AG09309 (cell line): ENCODE measurements around the gene MRM1.

Experiments
- DNase-seq: peaks from one replicate; pipeline ENCODE4 v3.0.0-alpha.2; 2010; ENCODE audit warnings: low read depth
- H3K4me3 ChIP-seq: 2 replicates; pipeline ENCODE4 v1.5.1; 2011; ENCODE audit warnings: mild to moderate bottlenecking, low read depth, low read length, moderate library complexity; ENCODE audit not compliant: control insufficient read depth
- CTCF ChIP-seq: IDR thresholded peaks from 2 replicates; pipeline ENCODE4 v1.5.1; 2011; ENCODE audit warnings: mild to moderate bottlenecking, low read depth, low read length, inconsistent platforms; ENCODE audit not compliant: insufficient read depth, control insufficient read depth; ENCODE audit errors: missing control alignments

The MRM1 gene

GRCh38 chr17:36601303-36602029, at the start of gene MRM1:
Gene MRM1, plus strand, starts transcription at chr17:36601583. Its CDS starts 228 bp downstream, at chr17:36601811.
- DNase-seq: peak; percentile 58
- TF ChIP-seq CTCF: peak; percentile 26
- H3K4me3 ChIP-seq: peak within 1 kb of the TSS; percentile 89

- H3K4me3 ChIP-seq: no peak overlapping the region
- no peak for DNase-seq
- no peak for TF ChIP-seq CTCF
Observed at GRCh38 chr17:36553459-36553858, 47.9 kb upstream of the MRM1 start.

GRCh38 chr17:36566081-36566480, 35.3 kb upstream of the MRM1 start:
- no peak for TF ChIP-seq CTCF
- no peak for DNase-seq
- H3K4me3 ChIP-seq: no peak overlapping the region

- no peak for DNase-seq
- TF ChIP-seq CTCF: no peak
- no peak overlapping the region for H3K4me3 ChIP-seq
Observed at GRCh38 chr17:36575028-36575427, 26.4 kb upstream of the MRM1 start.

GRCh38 chr17:36576793-36577192, 24.6 kb upstream of the MRM1 start:
- no peak for TF ChIP-seq CTCF
- no peak for DNase-seq
- H3K4me3 ChIP-seq: no peak overlapping the region

- no peak for TF ChIP-seq CTCF
- no peak overlapping the region for H3K4me3 ChIP-seq
- no peak for DNase-seq
Observed at GRCh38 chr17:36578671-36579070, 22.7 kb upstream of the MRM1 start.
